Adipocyte (in vitro differentiated cells): ENCODE measurements around the gene PLEKHG5.
A peak's percentile ranks its signal among the peaks of the same experiment; 100 is the strongest.

ENCODE experiments used
- DNase-seq: peaks from one replicate; pipeline ENCODE4 v3.0.0-alpha.2; 2015; ENCODE audit warnings: low read depth
- H3K27me3 ChIP-seq: replicated peaks from 2 replicates; pipeline ENCODE4 v1.7.0; 2013; ENCODE audit warnings: mild to moderate bottlenecking, low read length, moderate library complexity; ENCODE audit not compliant: control insufficient read depth, insufficient read depth
- H3K36me3 ChIP-seq: 2 replicates; pipeline ENCODE4 v1.7.0; 2013; ENCODE audit warnings: low read length, mild to moderate bottlenecking, moderate library complexity; ENCODE audit not compliant: control insufficient read depth, insufficient read depth, severe bottlenecking
- H3K4me1 ChIP-seq: 2 replicates; pipeline ENCODE4 v1.7.0; 2013; ENCODE audit warnings: mild to moderate bottlenecking, low read length, moderate library complexity; ENCODE audit not compliant: control insufficient read depth, insufficient read depth
- H3K4me3 ChIP-seq: 2 replicates; pipeline ENCODE4 v1.7.0; 2013; ENCODE audit warnings: mild to moderate bottlenecking, low read length, moderate library complexity
- H3K9ac ChIP-seq: 2 replicates; pipeline ENCODE4 v1.7.0; 2013; ENCODE audit warnings: mild to moderate bottlenecking, low read length, moderate library complexity
- H3K9me3 ChIP-seq: 2 replicates; pipeline ENCODE4 v1.7.0; 2013; ENCODE audit warnings: mild to moderate bottlenecking, low read length, moderate library complexity; ENCODE audit not compliant: control insufficient read depth

PLEKHG5 gene

GRCh38 chr1:6485168-6486101, 6.0 kb downstream of the PLEKHG5 start:
- no peak overlapping the region for H3K9ac ChIP-seq
- no peaks in the 10 kb centered on the region for H3K9me3 ChIP-seq
- DNase-seq = peak; percentile 52
- H3K36me3 ChIP-seq = no peaks in the 10 kb centered on the region
- peaks cover 4% of the 10 kb centered on the region for H3K4me1 ChIP-seq
- peak overlapping the region; percentile 44 for H3K4me3 ChIP-seq
- H3K27me3 ChIP-seq = peaks cover 5% of the 10 kb centered on the region

GRCh38 chr1:6484826-6485167, 6.7 kb downstream of the PLEKHG5 start:
- Histone ChIP-seq H3K9ac (no peak overlapping the region), H3K4me3 (peak overlapping the region; percentile 44), H3K9me3 (no peaks in the 10 kb centered on the region), H3K4me1 (no peaks in the 10 kb centered on the region), H3K36me3 (no peaks in the 10 kb centered on the region), H3K27me3 (peaks cover 5% of the 10 kb centered on the region)
- no peak for DNase-seq

GRCh38 chr1:6483761-6484117, 7.7 kb downstream of the PLEKHG5 start:
- no peak for DNase-seq
- no peaks in the 10 kb centered on the region for H3K4me1 ChIP-seq
- no peaks in the 10 kb centered on the region for H3K9me3 ChIP-seq
- peaks cover 5% of the 10 kb centered on the region for H3K27me3 ChIP-seq
- H3K4me3 ChIP-seq = no peak overlapping the region
- H3K36me3 ChIP-seq = no peaks in the 10 kb centered on the region
- no peak overlapping the region for H3K9ac ChIP-seq

GRCh38 chr1:6483017-6483760, 8.3 kb downstream of the PLEKHG5 start:
- no peaks in the 10 kb centered on the region for H3K4me1 ChIP-seq
- peaks cover 5% of the 10 kb centered on the region for H3K27me3 ChIP-seq
- no peak overlapping the region for H3K9ac ChIP-seq
- H3K9me3 ChIP-seq = no peaks in the 10 kb centered on the region
- no peak for DNase-seq
- no peak overlapping the region for H3K4me3 ChIP-seq
- no peaks in the 10 kb centered on the region for H3K36me3 ChIP-seq

- H3K4me3 ChIP-seq = no peak overlapping the region
- DNase-seq = no peak
- H3K9me3 ChIP-seq = no peaks in the 10 kb centered on the region
- H3K9ac ChIP-seq = no peak overlapping the region
- H3K4me1 ChIP-seq = no peaks in the 10 kb centered on the region
- H3K27me3 ChIP-seq = peaks cover 5% of the 10 kb centered on the region
- H3K36me3 ChIP-seq = no peaks in the 10 kb centered on the region
Observed at GRCh38 chr1:6481820-6482219, 9.6 kb downstream of the PLEKHG5 start.

- Histone ChIP-seq H3K9me3 (no peaks in the 10 kb centered on the region), H3K36me3 (no peaks in the 10 kb centered on the region), H3K27me3 (no peaks in the 10 kb centered on the region), H3K4me1 (no peaks in the 10 kb centered on the region), H3K9ac (no peak overlapping the region), H3K4me3 (no peak overlapping the region)
- DNase-seq = no peak
Observed at GRCh38 chr1:6477039-6477820, 14.2 kb downstream of the PLEKHG5 start.

GRCh38 chr1:6476483-6476882, 15.0 kb downstream of the PLEKHG5 start:
- no peaks in the 10 kb centered on the region for H3K36me3 ChIP-seq
- no peaks in the 10 kb centered on the region for H3K4me1 ChIP-seq
- no peak for DNase-seq
- H3K27me3 ChIP-seq = no peaks in the 10 kb centered on the region
- no peaks in the 10 kb centered on the region for H3K9me3 ChIP-seq
- H3K4me3 ChIP-seq = no peak overlapping the region
- H3K9ac ChIP-seq = no peak overlapping the region

- H3K36me3 ChIP-seq = no peaks in the 10 kb centered on the region
- no peaks in the 10 kb centered on the region for H3K27me3 ChIP-seq
- H3K4me3 ChIP-seq = no peak overlapping the region
- H3K4me1 ChIP-seq = no peaks in the 10 kb centered on the region
- DNase-seq = peak; percentile 76
- H3K9ac ChIP-seq = no peak overlapping the region
- no peaks in the 10 kb centered on the region for H3K9me3 ChIP-seq
Observed at GRCh38 chr1:6475381-6476133, 15.9 kb downstream of the PLEKHG5 start.

- no peak for DNase-seq
- Histone ChIP-seq H3K27me3 (no peaks in the 10 kb centered on the region), H3K4me1 (no peaks in the 10 kb centered on the region), H3K9me3 (no peaks in the 10 kb centered on the region), H3K9ac (no peak overlapping the region), H3K4me3 (no peak overlapping the region), H3K36me3 (no peaks in the 10 kb centered on the region)
Observed at GRCh38 chr1:6474815-6475282, 16.6 kb downstream of the PLEKHG5 start.

- no peaks in the 10 kb centered on the region for H3K27me3 ChIP-seq
- no peak overlapping the region for H3K4me3 ChIP-seq
- H3K4me1 ChIP-seq = no peaks in the 10 kb centered on the region
- no peaks in the 10 kb centered on the region for H3K36me3 ChIP-seq
- no peak overlapping the region for H3K9ac ChIP-seq
- H3K9me3 ChIP-seq = no peaks in the 10 kb centered on the region
- DNase-seq = no peak
Observed at GRCh38 chr1:6473974-6474814, 17.3 kb downstream of the PLEKHG5 start.
